SK-MEL-5 (cell line): ENCODE measurements around the gene APOBEC4. TPM values are rescaled to one million over a fixed set of nuclear protein-coding genes. Genes with fewer than 3 reads are reported as not detected.
A peak's percentile ranks its signal among the peaks of the same experiment; 100 is the strongest.
"Not testable (repeated sequence)": the region's sequence is repeated elsewhere in the genome, so short reads cannot be mapped to it uniquely, and the experiment has no call there.

Source experiments
- DNase-seq: peaks from one replicate; pipeline ENCODE4 v3.0.0-alpha.2; 2016; ENCODE audit warnings: low read depth, low spot score
- in situ Hi-C: cut with HindIII; loops from 2 replicates; pipeline ENCODE4 v1.10.0; 2016; ENCODE audit warnings: low sequenced_read_pairs, high pct_unique_total_duplicates, low pct_unique_long_range_greater_than_20kb
- total RNA-seq: library from RNA; depleted of rRNA; stranded (reverse); fragments of >200 nt; shearing (Covaris generic); gene quantifications from 2 replicates; pipeline ENCODE4 v1.2.3, GENCODE V29; 2014

The APOBEC4 gene
- total RNA-seq, 1 experiment from 2014 or later = not detected

GRCh38 chr1:183640193-183640592 lies 12.9 kb downstream of the APOBEC4 start:
- in situ Hi-C loops = no loop called here

GRCh38 chr1:183638649-183639387 lies 14.3 kb downstream of the APOBEC4 start:
- in situ Hi-C loops = no loop called here
- no peak for DNase-seq

More at GRCh38 chr1:183640193-183640592, 12.9 kb downstream of the APOBEC4 start:
- DNase-seq = no peak

- in situ Hi-C loops = no loop called here
- no peak for DNase-seq
Measured at GRCh38 chr1:183636783-183637182, 16.3 kb downstream of the APOBEC4 start.

- in situ Hi-C loops = no loop called here
Measured at GRCh38 chr1:183636334-183636682, 16.8 kb downstream of the APOBEC4 start.

GRCh38 chr1:183635606-183636333 lies 17.3 kb downstream of the APOBEC4 start, which contains the start of gene ARPC5:
Gene ARPC5 (minus strand): TSS chr1:183635783. CDS start chr1:183635659, 124 bp downstream.
- DNase-seq = peak; percentile 97
- in situ Hi-C loops = no loop called here

More at GRCh38 chr1:183636334-183636682, 16.8 kb downstream of the APOBEC4 start:
- no peak for DNase-seq

GRCh38 chr1:183635099-183635605 lies 18.0 kb downstream of the APOBEC4 start:
- DNase-seq = no peak
- in situ Hi-C loops = no loop called here

GRCh38 chr1:183634429-183635065 lies 18.6 kb downstream of the APOBEC4 start:
- in situ Hi-C loops = no loop called here

GRCh38 chr1:183633676-183634343 lies 19.3 kb downstream of the APOBEC4 start:
- in situ Hi-C loops = no loop called here
- DNase-seq = peak; percentile 72

More at GRCh38 chr1:183634429-183635065, 18.6 kb downstream of the APOBEC4 start:
- DNase-seq = no peak

GRCh38 chr1:183632964-183633363 lies 20.2 kb downstream of the APOBEC4 start:
- in situ Hi-C loops = no loop called here
- DNase-seq = no peak

GRCh38 chr1:183632114-183632513 lies 21.0 kb downstream of the APOBEC4 start:
- in situ Hi-C loops = no loop called here

GRCh38 chr1:183630748-183631147 lies 22.4 kb downstream of the APOBEC4 start:
- peak; percentile 94 for DNase-seq
- in situ Hi-C loops = no loop called here

More at GRCh38 chr1:183632114-183632513, 21.0 kb downstream of the APOBEC4 start:
- no peak for DNase-seq

GRCh38 chr1:183628537-183628936 lies 24.6 kb downstream of the APOBEC4 start:
- in situ Hi-C loops = no loop called here
- DNase-seq = no peak

GRCh38 chr1:183626236-183626635 lies 26.9 kb downstream of the APOBEC4 start:
- in situ Hi-C loops, DNase-seq: not testable (repeated sequence)

GRCh38 chr1:183622884-183623785 lies 30.0 kb downstream of the APOBEC4 start:
- in situ Hi-C loops = no loop called here

GRCh38 chr1:183622013-183622412 lies 31.1 kb downstream of the APOBEC4 start:
- no peak for DNase-seq
- in situ Hi-C loops = no loop called here

More at GRCh38 chr1:183622884-183623785, 30.0 kb downstream of the APOBEC4 start:
- DNase-seq = peak; percentile 75

- in situ Hi-C loops = no loop called here
- DNase-seq = no peak
Measured at GRCh38 chr1:183620311-183620710, 32.8 kb downstream of the APOBEC4 start.

- in situ Hi-C loops = no loop called here
- no peak for DNase-seq
Measured at GRCh38 chr1:183619781-183620180, 33.3 kb downstream of the APOBEC4 start.
